ENCODE results near the gene FDPS.
A peak's percentile ranks its signal among the peaks of the same experiment; 100 is the strongest.
"Not testable (repeated sequence)": the region's sequence is repeated elsewhere in the genome, so short reads cannot be mapped to it uniquely, and the experiment has no call there.

Gene FDPS

GRCh38 chr1:155320661-155321617, 12.3 kb downstream of the FDPS start, which contains the start of gene RUSC1:
RUSC1 (plus strand) TSS chr1:155320894; CDS start chr1:155321774, 880 bp downstream.
- DNase-seq = no peak

GRCh38 chr1:155321639-155322503, 13.2 kb downstream of the FDPS start:
- no peak for DNase-seq

GRCh38 chr1:155322571-155322952, 13.9 kb downstream of the FDPS start:
- no peak for DNase-seq

DNA sequence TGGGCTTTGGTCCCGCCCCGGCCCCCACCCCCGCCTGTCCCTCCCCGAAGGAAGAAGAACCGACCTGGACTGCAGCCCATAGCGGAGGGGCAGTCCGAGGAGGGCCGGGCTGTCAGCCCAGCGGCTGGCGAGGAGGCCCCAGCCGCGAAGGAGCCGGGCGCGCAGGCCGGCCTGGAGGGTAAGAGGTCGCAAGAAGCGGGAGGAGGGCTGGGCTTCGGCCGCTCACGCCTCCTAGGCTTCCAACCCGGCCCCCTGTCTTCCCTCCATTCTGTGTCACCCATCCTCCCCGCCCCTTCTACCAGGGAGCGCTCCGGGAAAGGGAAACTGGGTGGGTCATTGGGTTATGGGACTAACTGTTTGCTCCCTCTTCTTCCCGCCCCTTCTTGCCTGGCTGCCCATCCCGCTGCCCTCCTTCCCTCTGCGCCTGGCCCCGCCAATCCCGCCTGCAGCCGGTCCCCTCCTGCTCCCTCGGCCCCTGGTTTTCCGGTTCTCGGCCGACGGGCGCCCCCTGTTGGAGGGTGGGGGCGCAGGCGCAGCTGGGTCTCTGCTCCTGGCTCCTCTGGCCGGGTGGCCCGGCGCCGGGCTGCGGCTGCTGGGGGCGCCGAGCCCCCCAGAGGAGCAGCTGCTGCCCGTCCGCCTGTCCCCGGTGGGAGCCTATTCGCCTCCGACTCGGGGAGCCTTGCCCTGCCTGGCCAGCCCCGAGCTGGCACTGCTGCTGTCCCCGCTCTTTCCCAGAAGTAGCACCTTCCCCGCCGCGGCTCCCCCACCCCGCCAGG, 14.5 kb downstream of the FDPS start:
- DNase-seq = peak; percentile 89

DNA sequence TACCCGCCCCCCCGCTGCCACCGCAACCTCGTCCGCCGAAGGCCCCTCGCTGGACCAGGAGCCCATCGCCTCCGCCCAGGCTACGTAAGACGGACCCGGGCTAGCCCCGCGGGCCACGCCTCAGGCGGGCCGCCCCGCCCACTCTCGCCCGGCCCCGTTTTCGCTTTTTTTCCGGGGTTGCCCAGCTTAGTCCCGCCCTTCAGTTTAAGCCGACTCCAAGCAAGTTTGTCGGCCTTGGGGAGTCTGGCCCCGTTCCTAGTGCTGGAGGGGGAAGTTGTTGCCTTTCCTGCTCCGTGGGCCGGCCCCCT, 15.0 kb downstream of the FDPS start:
- DNase-seq = peak; percentile 85

DNA sequence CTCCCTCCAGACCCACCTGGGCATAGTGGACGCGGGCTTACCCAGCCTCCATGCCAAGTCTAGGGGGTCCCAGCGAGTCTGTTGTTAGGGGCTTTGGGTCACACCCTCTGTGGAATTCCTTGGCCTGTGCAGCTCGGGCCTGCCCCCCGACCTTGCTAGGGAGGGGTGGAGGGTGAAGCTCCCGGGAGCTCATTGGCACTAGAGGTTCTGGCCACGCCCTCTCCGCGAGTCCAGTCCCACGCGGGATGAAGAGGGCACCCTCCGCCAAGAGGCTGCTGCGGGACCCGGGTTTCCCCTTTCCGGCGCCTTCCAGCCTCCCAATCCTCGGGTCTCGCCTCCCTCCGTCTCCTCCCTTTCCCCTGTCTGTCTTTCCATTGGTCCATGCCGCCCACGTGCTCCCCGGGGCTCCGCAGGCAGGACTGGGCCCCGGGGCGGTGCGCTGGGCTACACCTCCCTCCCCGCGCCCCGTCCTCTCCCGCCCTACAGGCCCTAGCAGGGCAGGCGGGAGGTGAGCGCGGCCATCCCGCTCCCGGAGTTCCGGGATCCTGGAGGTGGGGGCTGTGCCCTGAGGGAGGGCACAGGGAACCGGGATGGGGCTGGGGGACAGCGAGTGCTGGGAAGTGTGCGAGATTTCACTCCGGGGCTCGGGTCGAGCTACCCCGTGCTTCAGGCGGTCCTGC, 15.5 kb downstream of the FDPS start:
- peak; percentile 96 for DNase-seq

DNA sequence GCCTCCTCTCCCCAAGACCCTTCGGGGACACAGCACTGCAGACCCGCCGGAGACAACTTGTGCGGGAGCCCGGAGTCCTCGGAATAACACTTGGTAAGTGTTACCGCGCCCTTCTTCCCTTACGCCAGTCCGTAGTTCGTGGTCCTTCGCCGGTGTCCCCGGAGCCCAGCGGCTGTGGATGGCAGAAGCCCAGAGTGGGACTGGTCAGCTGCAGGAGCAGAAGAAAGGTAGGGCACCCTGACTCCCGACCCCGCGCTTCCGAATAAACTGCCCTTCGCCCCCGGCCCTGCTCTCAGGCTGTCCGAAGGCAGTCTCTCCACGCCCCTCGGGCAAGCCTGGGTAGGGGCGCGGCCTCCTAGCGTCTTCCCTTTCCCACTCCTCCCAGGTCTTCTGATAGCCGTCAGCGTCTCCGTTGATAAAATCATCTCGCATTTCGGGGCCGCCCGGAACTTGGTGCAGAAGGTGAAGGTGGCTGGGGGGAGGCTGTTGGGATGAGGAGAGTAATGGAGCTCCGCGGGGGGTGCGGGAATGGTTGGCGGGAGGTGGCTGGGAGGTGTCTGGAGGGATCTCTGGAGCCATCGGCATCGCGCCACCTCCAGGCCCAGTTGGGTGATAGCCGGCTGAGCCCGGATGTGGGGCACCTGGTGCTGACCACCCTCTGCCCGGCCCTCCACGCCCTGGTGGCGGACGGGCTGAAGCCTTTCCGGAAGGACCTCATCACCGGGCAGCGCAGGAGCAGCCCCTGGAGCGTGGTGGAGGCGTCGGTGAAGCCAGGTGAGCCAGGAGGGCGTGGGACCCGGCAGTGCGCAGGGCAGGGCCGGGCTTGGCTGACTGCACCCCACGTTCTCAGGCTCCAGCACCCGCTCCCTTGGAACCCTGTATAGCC, 16.3 kb downstream of the FDPS start:
- peak; percentile 42 for DNase-seq

DNA sequence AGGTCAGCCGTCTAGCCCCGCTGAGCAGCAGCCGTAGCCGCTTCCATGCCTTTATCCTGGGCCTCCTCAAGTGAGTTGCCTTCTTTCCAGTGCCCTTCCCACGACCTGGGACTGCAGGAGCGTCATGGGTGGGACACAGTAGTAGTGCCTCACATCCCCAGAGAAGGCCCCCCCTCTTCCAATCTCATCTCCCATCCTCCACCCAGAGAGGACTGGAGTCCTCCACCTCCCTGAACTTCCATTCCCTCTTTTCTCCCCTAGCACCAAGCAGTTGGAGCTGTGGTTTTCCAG, 16.9 kb downstream of the FDPS start:
- DNase-seq = no peak

- DNase-seq = no peak
These were observed 17.4 kb downstream of the FDPS start for GRCh38 chr1:155326020-155326526.

GRCh38 chr1:155326631-155327037, 18.0 kb downstream of the FDPS start:
- no peak for DNase-seq

DNA sequence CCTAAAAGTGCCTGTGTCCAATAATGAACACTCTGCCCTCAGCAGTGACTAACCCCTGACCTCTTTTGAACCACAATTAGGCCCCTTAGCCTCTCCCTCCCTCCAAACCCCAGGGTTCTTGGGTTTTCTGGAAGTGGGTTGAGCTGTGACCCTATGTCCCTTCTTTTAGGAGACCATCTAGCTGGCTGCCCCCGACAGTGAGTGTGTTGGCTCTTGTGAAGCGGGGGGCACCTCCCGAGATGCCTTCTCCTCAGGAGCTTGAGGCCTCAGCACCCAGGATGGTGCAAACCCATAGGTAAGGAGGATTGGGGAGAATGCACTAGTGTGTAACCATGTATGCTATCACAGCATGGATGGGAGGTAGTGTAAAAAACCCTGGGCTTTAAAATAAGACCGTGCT, 19.3 kb downstream of the FDPS start:
- DNase-seq = no peak

DNA sequence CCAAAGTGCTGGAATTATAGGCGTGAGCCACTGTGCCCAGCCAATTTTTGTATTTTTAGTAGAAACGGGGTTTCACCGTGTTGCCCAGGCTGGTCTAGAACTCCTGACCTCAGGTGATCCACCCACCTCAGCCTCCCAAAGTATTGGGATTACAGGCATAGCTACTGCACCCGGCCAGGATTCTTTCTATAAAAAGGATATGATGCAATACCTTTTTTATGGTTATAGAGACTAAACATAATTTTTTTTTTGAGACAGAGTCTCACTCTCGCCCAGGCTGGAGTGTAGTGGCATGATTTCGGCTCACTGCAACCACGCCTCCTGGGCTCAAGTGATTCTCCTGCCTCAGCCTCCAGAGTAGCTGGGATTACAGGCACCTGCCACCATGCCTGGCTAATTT, 20.2 kb downstream of the FDPS start:
- not testable (repeated sequence) for DNase-seq

DNA sequence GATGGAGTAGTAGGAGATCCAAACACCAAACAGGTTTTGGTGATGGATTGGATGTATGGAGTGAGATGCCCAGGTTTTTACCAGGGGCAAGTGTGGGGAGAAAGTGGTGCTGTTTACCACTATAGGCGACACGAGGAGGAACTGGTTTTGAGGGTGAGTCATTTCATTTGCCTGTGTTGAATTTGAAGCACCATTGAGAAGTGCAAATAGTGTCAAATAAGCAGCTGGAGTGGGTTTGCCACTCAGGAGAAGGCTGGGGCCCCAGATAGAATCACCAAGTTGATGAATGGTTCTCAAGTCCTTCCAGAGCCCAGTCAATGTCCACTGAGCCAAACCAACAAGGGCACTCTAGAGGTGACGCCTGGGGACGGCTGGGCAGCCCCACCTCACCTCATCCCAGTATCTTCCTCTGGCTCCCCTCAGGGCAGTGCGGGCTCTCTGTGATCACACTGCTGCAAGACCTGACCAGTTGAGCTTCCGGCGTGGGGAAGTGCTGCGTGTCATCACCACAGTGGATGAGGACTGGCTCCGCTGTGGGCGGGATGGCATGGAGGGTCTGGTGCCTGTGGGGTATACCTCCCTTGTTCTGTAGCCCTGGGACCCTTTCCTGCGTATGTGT, 21.4 kb downstream of the FDPS start:
- DNase-seq = no peak

DNA sequence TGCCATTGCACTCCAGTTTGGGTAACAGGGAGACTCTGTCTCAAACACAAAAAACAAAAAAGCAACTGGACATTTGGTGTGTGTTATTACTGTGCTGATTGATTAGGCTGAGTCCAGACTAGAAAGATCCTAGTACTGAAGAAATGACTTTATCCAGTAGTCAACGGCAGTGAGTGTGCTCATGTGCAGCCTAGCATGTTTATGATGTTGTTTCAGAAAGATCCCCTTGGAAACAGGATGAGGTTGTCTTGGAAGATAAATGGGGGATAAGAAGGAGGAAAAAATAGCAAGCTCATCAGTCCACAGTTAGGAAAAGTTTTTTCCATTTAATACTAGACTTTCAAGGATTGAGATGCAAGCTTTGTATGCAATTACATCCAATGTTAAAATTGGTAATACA, 26.3 kb downstream of the FDPS start:
- no peak for DNase-seq

DNA sequence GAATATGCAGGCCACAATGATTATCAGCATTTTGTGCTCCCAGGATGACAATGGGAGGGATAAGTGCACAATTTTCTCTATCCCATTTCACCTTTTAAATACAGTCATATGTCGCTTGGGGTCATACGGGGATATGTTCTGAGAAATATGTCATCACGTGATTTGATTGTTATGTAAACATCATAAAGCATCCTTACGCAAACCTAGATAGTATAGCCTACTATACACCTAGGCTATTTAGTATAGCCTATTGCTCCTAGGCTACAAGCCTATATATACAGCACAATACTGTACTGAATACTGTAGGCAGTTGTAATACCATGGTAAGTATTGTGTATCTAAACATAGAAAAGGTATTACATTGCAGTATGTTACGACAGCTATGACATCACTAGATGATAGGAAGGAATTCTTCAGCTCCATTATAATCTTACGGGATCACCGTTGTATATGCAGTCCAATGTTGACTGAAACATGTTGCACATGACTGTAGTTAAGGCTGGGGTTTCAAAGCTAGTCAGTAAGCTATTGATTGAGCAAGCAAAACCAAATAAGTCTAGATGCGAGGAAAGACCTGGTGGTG, 30.9 kb downstream of the FDPS start:
- no peak for DNase-seq

DNA sequence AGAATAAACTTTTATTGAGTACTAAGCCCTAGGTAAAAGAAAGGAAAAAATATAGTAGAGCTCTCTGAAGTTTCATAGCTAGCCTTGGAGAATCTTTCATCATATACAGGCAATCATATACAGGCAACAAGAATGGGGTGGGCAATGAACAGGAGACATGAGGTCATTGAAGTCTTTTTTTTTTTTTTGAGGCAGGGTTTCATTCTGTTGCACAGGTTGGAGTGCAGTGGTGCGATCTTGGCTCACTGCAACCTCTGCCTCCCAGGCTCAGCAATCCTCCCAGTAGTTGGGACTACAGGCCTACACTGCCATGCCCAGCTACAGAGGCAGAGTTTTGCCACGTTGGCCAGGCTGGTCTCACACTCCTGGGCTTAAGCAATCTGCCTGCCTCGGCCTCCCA, 34.2 kb downstream of the FDPS start:
- no peak for DNase-seq

- DNase-seq = no peak
These were observed 44.0 kb downstream of the FDPS start for GRCh38 chr1:155352631-155353030.

DNA sequence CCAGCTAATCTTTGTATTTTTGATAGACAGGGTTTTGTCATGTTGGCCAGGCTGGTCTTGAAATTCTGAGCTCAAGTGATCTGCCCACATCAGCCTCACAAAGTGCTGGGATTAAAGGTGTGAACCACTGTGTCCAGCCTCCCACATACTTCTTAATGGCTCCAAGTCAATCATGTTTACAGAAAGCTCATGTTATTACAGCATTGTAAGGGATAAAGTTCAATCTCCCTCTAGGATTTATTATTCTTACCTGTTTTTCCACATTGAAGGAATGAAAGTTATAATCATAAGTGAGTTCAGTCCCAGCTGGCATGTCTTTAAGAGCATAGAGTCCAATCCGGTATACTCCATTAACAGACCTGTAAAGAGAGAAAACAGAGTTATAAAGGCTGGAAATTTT, 51.4 kb downstream of the FDPS start:
- no peak for DNase-seq

Measured in NCI-H774 (cell line).